Nephron (organoid): ENCODE results near the gene ATP2A3.

ENCODE experiments used
- H3K27ac Mint-ChIP-seq, 3 experiments: 2 replicates each; pipeline ENCODE4 v1.8.0; 2020; ENCODE audit warnings: mixed read lengths in 3 of 3, mild to moderate bottlenecking in 2 of 3, moderate library complexity in 1 of 3
- H3K27me3 Mint-ChIP-seq: 2 replicates; pipeline ENCODE4 v1.8.0; 2021; ENCODE audit warnings: low read depth, mild to moderate bottlenecking, moderate library complexity, mixed read lengths
- H3K36me3 Mint-ChIP-seq: 2 replicates; pipeline ENCODE4 v1.8.0; 2020; ENCODE audit warnings: low read depth, mixed read lengths
- H3K4me1 Mint-ChIP-seq: 2 replicates; pipeline ENCODE4 v1.8.0; 2020; ENCODE audit warnings: mixed read lengths
- H3K4me3 Mint-ChIP-seq, 3 experiments: 2 replicates each; pipeline ENCODE4 v1.8.0; 2020; ENCODE audit warnings: mild to moderate bottlenecking in 3 of 3, mixed read lengths in 3 of 3, moderate library complexity in 2 of 3
- H3K9me3 Mint-ChIP-seq: 2 replicates; pipeline ENCODE4 v1.8.0; 2020; ENCODE audit warnings: mixed read lengths
- CTCF ChIP-seq, 3 experiments: fragments of 200-600 bp; sonication (generic); IDR thresholded peaks; one replicate each; pipeline ENCODE4 v1.5.0; 2021; ENCODE audit warnings: antibody characterized with exemption in 3 of 3; ENCODE audit not compliant: unreplicated experiment in 3 of 3

The ATP2A3 gene

DNA sequence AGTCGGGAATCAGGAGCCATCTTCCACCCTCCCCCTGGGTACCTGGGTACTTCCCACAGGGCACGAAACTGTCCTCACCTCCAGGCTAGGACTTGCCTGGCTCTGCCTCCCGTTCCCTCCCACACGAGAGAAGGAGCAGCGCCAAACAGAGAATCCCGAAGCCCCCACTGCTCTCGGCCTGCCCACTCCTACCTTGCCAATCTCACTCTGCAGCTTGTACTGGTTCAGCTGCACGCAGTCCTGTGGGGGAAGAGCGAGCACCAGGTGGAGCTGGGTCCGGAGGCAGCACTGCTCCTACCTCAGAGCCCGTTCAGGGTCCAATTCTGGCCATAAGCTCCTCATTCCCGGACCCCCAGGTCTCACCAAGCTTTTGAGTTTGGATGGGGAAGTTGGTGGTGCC lies 80.0 kb downstream of the ATP2A3 start:
- Mint-ChIP-seq H3K9me3 (no peaks in the 10 kb centered on the region), H3K4me1 (peaks cover 36% of the 10 kb centered on the region), H3K27me3 (no peaks in the 10 kb centered on the region), H3K4me3 (no peak overlapping the region), H3K36me3 (no peaks in the 10 kb centered on the region), H3K27ac (no peak overlapping the region)
- TF ChIP-seq CTCF (IDR thresholded peaks at IDR 0.05; ENCODE audit: unreplicated experiment in 3 of 3), result no peak

DNA sequence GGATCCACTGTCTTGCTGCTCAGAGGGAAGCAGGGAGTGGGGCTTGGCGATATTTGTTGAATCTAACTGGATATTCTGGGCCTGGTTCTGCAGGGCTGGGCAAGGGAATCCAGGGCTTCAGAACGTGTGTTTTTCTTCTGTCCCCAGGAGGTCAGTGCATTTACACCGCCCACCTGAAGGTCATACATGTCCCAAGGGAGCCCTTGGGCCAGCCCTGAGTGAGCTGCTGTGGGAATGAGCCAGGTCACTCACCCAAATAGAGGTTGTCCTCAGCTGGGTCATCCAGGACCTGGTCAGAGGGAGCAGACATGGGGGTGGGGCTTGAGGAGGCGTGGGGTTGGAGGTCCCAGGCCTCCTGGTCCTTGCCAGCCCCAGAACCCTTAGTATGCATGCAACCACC lies 82.0 kb downstream of the ATP2A3 start:
- no peak overlapping the region for H3K4me3 Mint-ChIP-seq

DNA sequence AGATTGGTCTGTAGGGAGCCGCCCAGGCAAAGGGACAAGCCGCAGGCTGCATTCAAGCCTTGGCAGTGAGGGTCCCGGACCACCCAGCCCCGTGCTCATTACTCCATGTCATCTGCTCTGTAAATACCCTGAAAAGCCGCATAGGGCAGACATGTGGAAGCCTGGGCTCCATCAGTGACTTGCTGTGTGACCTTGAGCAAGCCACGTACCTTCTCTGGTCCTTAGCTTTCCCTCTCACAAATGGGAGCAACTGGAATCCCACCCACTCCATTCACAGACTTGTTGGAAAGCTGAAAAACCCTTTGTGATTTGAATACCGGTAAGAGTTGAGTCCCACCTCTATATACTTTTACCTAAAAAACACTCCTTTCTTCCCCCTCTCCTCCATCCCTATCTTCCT lies 83.3 kb downstream of the ATP2A3 start:
- Mint-ChIP-seq H3K27me3 (peaks cover 7% of the 10 kb centered on the region), H3K36me3 (no peaks in the 10 kb centered on the region), H3K4me3 (no peak overlapping the region), H3K27ac (no peak overlapping the region), H3K4me1 (peaks cover 32% of the 10 kb centered on the region), H3K9me3 (no peaks in the 10 kb centered on the region)
- TF ChIP-seq CTCF (IDR thresholded peaks at IDR 0.05; ENCODE audit: unreplicated experiment in 3 of 3), result no peak

More for the DNA sequence above, 82.0 kb downstream of the ATP2A3 start:
- TF ChIP-seq CTCF (IDR thresholded peaks at IDR 0.05; ENCODE audit: unreplicated experiment in 3 of 3), result no peak
- Mint-ChIP-seq H3K4me1 (peaks cover 32% of the 10 kb centered on the region), H3K27ac (no peak overlapping the region), H3K27me3 (peaks cover 7% of the 10 kb centered on the region), H3K36me3 (no peaks in the 10 kb centered on the region), H3K9me3 (no peaks in the 10 kb centered on the region)

DNA sequence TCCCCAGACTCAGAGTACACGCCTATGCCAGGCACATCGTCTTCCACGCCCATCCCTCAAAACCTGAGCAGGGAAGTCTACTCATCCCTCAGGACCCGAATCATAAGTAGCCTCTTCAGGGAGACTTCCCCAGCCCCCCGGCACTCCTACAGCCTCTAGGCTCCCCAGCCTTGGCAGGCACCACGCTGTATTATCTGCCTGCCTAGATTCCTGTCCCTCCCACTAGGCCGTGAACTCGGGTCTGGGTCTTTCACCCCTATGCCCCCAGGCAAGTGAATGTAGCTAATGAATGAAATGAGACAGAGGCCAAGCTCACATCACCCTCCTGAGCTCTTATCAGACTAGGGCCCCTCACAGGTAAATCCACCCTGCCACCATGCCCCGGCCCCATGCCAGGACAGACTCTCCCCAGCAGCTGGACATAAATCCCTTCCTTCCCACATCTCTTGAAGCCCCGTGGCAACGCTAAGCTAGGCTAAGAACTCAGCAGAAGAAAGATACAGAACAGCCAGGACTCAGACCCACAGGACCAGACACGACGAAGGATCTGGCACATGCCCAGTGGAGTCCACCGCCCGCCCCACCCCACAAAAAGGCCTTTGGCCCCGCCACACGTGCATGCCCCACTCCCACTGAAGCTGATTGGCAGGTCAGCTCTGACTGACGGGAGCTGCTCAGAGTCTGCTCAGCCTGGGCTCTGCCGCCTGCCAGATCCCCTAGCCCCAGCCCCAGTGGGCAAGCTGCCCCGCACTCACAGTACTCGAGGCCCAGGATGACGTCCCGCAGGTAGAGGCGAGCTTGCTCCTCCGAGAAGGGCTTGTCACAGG lies 84.4 kb downstream of the ATP2A3 start:
- H3K36me3 Mint-ChIP-seq, result peaks cover 6% of the 10 kb centered on the region
- H3K9me3 Mint-ChIP-seq, result no peaks in the 10 kb centered on the region
- H3K4me3 Mint-ChIP-seq, result peak overlapping the region in 1 of 3 experiments; percentile 12
- peaks cover 32% of the 10 kb centered on the region for H3K4me1 Mint-ChIP-seq
- TF ChIP-seq CTCF (IDR thresholded peaks at IDR 0.05; ENCODE audit: unreplicated experiment in 3 of 3), result no peak
- H3K27me3 Mint-ChIP-seq, result peaks cover 10% of the 10 kb centered on the region
- H3K27ac Mint-ChIP-seq, result peak overlapping the region; percentile 23 to 66 (median 45)

DNA sequence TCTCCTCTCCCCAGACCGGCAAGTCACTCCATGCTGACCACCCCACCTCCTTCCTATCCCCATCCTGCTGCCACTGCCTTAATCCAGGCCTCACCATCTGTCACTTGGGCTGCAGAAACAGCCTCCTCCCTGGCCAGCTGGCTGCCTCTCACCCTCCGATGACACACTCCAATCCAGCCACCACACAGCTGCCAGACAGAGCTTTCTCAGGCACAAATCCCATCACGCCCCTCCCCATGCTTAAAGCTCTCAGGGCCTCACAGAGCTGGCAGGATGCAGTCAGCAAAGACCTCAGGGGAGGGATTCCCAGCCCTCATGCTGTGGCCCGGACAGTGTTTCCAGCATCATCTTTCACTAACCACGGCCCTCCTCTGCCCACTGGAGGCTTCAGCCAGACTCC lies 85.1 kb downstream of the ATP2A3 start:
- Mint-ChIP-seq H3K4me3 (peak overlapping the region in 1 of 3 experiments; percentile 10), H3K9me3 (no peaks in the 10 kb centered on the region), H3K27me3 (peaks cover 10% of the 10 kb centered on the region), H3K27ac (peak overlapping the region; percentile 23 to 66 (median 45)), H3K36me3 (peaks cover 6% of the 10 kb centered on the region), H3K4me1 (peaks cover 32% of the 10 kb centered on the region)
- TF ChIP-seq CTCF (IDR thresholded peaks at IDR 0.05; ENCODE audit: unreplicated experiment in 3 of 3), result no peak

DNA sequence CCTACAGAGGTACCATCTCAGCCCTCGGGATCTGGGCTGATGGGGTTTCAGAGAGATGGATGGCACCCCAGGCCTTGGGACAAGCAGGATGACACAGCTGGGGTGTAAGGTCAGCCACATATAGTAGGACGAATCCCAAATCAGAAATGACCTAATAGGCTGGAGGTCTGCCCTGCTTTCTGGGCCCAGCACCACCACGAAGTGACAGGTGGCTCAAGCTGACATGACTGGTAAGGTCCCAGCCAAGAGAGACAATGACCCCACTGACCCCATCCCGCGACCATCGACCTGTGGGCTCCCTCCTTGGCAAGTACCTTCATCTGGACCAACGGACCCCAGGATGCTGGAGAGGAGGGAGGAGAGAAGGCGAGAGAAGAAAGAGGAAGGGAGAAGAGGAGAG lies 87.0 kb downstream of the ATP2A3 start:
- H3K9me3 Mint-ChIP-seq, result no peaks in the 10 kb centered on the region
- peaks cover 12% of the 10 kb centered on the region for H3K36me3 Mint-ChIP-seq
- H3K27ac Mint-ChIP-seq, result no peak overlapping the region
- peaks cover 10% of the 10 kb centered on the region for H3K27me3 Mint-ChIP-seq
- H3K4me3 Mint-ChIP-seq, result no peak overlapping the region
- TF ChIP-seq CTCF (IDR thresholded peaks at IDR 0.05; ENCODE audit: unreplicated experiment in 3 of 3), result no peak
- H3K4me1 Mint-ChIP-seq, result peaks cover 32% of the 10 kb centered on the region
